Activated CD4-positive, alpha-beta memory T cell treated with anti-CD3 and anti-CD28 coated beads, Interleukin-2, amount 10 ng/mL, durations not matched to agents 7 days and 5 days (primary cell): ENCODE measurements around the gene BMERB1. TPM values are rescaled to one million over a fixed set of nuclear protein-coding genes. Genes with fewer than 3 reads are reported as not detected.
"Not testable (repeated sequence)": the region's sequence is repeated elsewhere in the genome, so short reads cannot be mapped to it uniquely, and the experiment has no call there.

Source experiments
- CTCF ChIA-PET: fragments of 350-600 bp; sonication (Branson Sonifier 250); formaldehyde crosslinking; loops from one replicate; lab custom pipeline; 2021; ENCODE audit warnings: antibody characterized with exemption, inconsistent platforms; lab: Charles Lee
- POLR2A ChIA-PET: fragments of 350-600 bp; sonication (Branson Sonifier 250); formaldehyde crosslinking; loops from one replicate; lab custom pipeline; 2021; ENCODE audit warnings: antibody characterized with exemption; lab: Charles Lee
- DNase-seq: peaks from one replicate; pipeline ENCODE4 v3.0.0-alpha.2; 2020
- H3K27ac Mint-ChIP-seq: one replicate; pipeline ENCODE4 v1.8.0; 2021; ENCODE audit warnings: mild to moderate bottlenecking, mixed read lengths
- H3K27me3 Mint-ChIP-seq: one replicate; pipeline ENCODE4 v1.8.0; 2021; ENCODE audit warnings: mixed read lengths
- H3K36me3 Mint-ChIP-seq: one replicate; pipeline ENCODE4 v1.8.0; 2021; ENCODE audit warnings: low read depth, mixed read lengths
- H3K4me1 Mint-ChIP-seq: one replicate; pipeline ENCODE4 v1.8.0; 2021; ENCODE audit warnings: mixed read lengths
- H3K4me3 Mint-ChIP-seq: one replicate; pipeline ENCODE4 v1.8.0; 2021; ENCODE audit warnings: mild to moderate bottlenecking, mixed read lengths
- H3K9me3 Mint-ChIP-seq: one replicate; pipeline ENCODE4 v1.8.0; 2021; ENCODE audit warnings: mixed read lengths
- total RNA-seq, 2 experiments: library from RNA; stranded (reverse); gene quantifications; one replicate each; pipeline ENCODE4 v1.2.3, GENCODE V29; 2021

The BMERB1 gene
- total RNA-seq, 2 experiments from 2014 or later: 4.7 to 6.4 TPM

GRCh38 chr16:15454933-15455332 is 20.5 kb downstream of the BMERB1 start:
- DNase-seq, H3K4me1 Mint-ChIP-seq, H3K9me3 Mint-ChIP-seq, CTCF ChIA-PET, H3K36me3 Mint-ChIP-seq, H3K4me3 Mint-ChIP-seq, POLR2A ChIA-PET, H3K27ac Mint-ChIP-seq: not testable (repeated sequence)
- peaks cover 13% of the 10 kb centered on the region for H3K27me3 Mint-ChIP-seq

GRCh38 chr16:15457400-15457799 is 23.0 kb downstream of the BMERB1 start:
- Mint-ChIP-seq H3K4me3 (no peak overlapping the region), H3K4me1 (no peaks in the 10 kb centered on the region), H3K27me3 (peaks cover 16% of the 10 kb centered on the region), H3K27ac (no peak overlapping the region), H3K9me3 (no peaks in the 10 kb centered on the region), H3K36me3 (no peaks in the 10 kb centered on the region)
- ChIA-PET CTCF (interaction anchor here (1.0 kb wide), 1 partner anchor 12 kb away, joined by 3 read pairs; no protein-coding TSS in a partner anchor), POLR2A (no interaction called here)
- no peak for DNase-seq

DNA sequence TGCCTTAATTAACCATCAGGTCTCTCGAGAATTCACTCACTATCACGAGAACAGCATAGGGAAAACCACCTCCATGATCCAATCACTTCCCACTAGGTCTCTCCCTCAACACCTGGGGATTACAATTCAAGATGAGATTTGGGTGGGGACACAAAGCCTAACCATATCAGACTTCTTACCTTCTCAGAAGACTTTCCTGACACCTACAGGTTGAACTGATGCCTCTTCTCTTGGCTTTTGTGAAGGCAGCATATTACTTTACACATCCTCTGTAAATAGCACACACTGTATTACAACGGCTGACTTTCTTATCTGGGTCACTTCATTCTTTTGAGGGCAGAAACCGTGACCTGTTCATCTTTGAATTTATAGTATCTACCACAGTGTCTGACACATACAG is 23.6 kb downstream of the BMERB1 start:
- H3K36me3 Mint-ChIP-seq: no peaks in the 10 kb centered on the region
- H3K9me3 Mint-ChIP-seq: no peaks in the 10 kb centered on the region
- H3K4me3 Mint-ChIP-seq: no peak overlapping the region
- POLR2A ChIA-PET: no interaction called here
- H3K4me1 Mint-ChIP-seq: no peaks in the 10 kb centered on the region
- peaks cover 16% of the 10 kb centered on the region for H3K27me3 Mint-ChIP-seq
- H3K27ac Mint-ChIP-seq: no peak overlapping the region
- DNase-seq: no peak
- CTCF ChIA-PET: interaction anchor here (0.6 kb wide), 1 partner anchor 187 kb away, joined by 3 read pairs; no protein-coding TSS in a partner anchor

DNA sequence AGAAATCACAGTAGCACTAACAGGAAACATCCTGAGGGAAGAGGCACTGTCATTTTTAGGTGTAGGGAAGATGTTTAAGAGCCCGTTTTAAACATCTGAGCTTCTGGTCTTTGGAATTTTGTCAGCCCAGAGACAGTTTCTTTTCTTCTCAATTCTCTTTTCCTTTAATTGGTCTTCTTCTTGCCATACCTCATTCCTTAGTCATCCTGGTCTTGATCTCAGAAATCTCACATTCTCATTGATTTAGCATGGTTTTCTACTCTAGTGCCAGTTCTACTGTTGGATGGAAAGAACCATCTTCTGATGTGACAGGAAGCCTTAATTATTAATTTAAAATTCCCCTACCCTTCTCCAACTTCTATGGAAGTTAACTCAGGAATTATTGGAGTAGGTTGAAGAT is 25.4 kb downstream of the BMERB1 start:
- no peak overlapping the region for H3K4me3 Mint-ChIP-seq
- CTCF ChIA-PET: no interaction called here
- no peaks in the 10 kb centered on the region for H3K36me3 Mint-ChIP-seq
- no peak for DNase-seq
- no peak overlapping the region for H3K27ac Mint-ChIP-seq
- POLR2A ChIA-PET: no interaction called here
- no peaks in the 10 kb centered on the region for H3K4me1 Mint-ChIP-seq
- no peaks in the 10 kb centered on the region for H3K9me3 Mint-ChIP-seq
- peaks cover 13% of the 10 kb centered on the region for H3K27me3 Mint-ChIP-seq

DNA sequence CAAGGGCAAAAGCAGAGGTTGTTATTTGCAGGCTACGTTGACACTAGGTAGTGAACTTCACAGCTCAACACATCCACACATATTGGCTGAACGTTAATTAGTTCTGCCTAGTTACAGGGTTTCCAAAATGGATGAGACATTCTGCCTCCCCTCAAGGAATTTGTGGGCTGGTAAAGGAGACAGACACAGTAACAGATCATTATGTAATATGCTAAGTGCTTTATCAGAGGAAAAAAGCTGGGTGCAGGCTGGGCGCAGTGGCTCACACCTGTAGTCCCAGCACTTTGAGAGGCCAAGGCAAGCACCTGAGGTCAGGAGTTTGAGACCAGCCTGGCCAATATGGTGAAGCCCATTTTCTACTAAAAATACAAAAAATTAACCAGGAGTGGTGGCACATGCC is 26.2 kb downstream of the BMERB1 start:
- Mint-ChIP-seq H3K9me3 (no peaks in the 10 kb centered on the region), H3K4me1 (no peaks in the 10 kb centered on the region), H3K27me3 (peaks cover 13% of the 10 kb centered on the region), H3K27ac (no peak overlapping the region), H3K36me3 (no peaks in the 10 kb centered on the region), H3K4me3 (no peak overlapping the region)
- DNase-seq: no peak
- ChIA-PET CTCF (no interaction called here), POLR2A (no interaction called here)

DNA sequence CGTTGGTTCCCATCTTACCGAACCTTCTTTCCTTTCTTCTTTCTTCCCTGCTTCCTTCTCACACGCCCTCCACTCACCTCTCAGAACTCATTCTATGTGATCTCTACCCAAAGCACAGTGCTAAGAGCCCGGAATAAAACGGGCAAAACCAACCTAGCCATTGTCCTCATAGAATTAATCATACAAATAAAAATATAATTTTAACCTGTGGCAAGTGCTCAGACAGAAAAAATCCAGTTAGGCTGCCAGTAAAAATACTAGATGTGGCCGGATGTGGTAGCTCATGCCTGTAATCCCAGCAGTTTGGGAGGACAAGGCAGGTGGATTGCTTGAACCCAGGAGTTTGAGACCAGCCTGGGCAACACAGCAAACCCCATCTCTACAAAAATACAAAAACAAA is 27.0 kb downstream of the BMERB1 start:
- H3K4me1 Mint-ChIP-seq: no peaks in the 10 kb centered on the region
- no peak overlapping the region for H3K4me3 Mint-ChIP-seq
- H3K27me3 Mint-ChIP-seq: peaks cover 13% of the 10 kb centered on the region
- POLR2A ChIA-PET: no interaction called here
- DNase-seq: no peak
- H3K9me3 Mint-ChIP-seq: no peaks in the 10 kb centered on the region
- H3K27ac Mint-ChIP-seq: no peak overlapping the region
- CTCF ChIA-PET: no interaction called here
- H3K36me3 Mint-ChIP-seq: no peaks in the 10 kb centered on the region

- no peak for DNase-seq
- POLR2A ChIA-PET: no interaction called here
- CTCF ChIA-PET: interaction anchor here (0.7 kb wide), 1 partner anchor 1598 kb away, joined by 4 read pairs; no protein-coding TSS in a partner anchor
- Mint-ChIP-seq H3K9me3 (peaks cover 3% of the 10 kb centered on the region), H3K4me1 (no peaks in the 10 kb centered on the region), H3K27ac (no peak overlapping the region), H3K36me3 (no peaks in the 10 kb centered on the region), H3K27me3 (peaks cover 7% of the 10 kb centered on the region), H3K4me3 (no peak overlapping the region)
Observed at GRCh38 chr16:15464401-15465186, 30.2 kb downstream of the BMERB1 start.

- Mint-ChIP-seq H3K4me1 (no peaks in the 10 kb centered on the region), H3K27ac (no peak overlapping the region), H3K9me3 (peaks cover 3% of the 10 kb centered on the region), H3K27me3 (peaks cover 4% of the 10 kb centered on the region), H3K4me3 (no peak overlapping the region), H3K36me3 (no peaks in the 10 kb centered on the region)
- POLR2A ChIA-PET: no interaction called here
- CTCF ChIA-PET: no interaction called here
- DNase-seq: no peak
Observed at GRCh38 chr16:15466131-15466530, 31.7 kb downstream of the BMERB1 start.

GRCh38 chr16:15466886-15467781 is 32.7 kb downstream of the BMERB1 start:
- Mint-ChIP-seq H3K27me3 (peaks cover 4% of the 10 kb centered on the region), H3K27ac (no peak overlapping the region), H3K9me3 (peaks cover 3% of the 10 kb centered on the region), H3K4me1 (no peaks in the 10 kb centered on the region), H3K36me3 (no peaks in the 10 kb centered on the region), H3K4me3 (no peak overlapping the region)
- ChIA-PET CTCF (interaction anchor here (1.4 kb wide), 1 partner anchor 38 kb away, joined by 3 read pairs; no protein-coding TSS in a partner anchor), POLR2A (no interaction called here)
- DNase-seq: no peak

GRCh38 chr16:15476971-15477370 is 42.6 kb downstream of the BMERB1 start:
- H3K9me3 Mint-ChIP-seq, H3K27me3 Mint-ChIP-seq, H3K4me1 Mint-ChIP-seq, DNase-seq, CTCF ChIA-PET, POLR2A ChIA-PET, H3K27ac Mint-ChIP-seq, H3K36me3 Mint-ChIP-seq, H3K4me3 Mint-ChIP-seq: not testable (repeated sequence)

- POLR2A ChIA-PET: no interaction called here
Observed at GRCh38 chr16:15477802-15478201, 43.4 kb downstream of the BMERB1 start.

DNA sequence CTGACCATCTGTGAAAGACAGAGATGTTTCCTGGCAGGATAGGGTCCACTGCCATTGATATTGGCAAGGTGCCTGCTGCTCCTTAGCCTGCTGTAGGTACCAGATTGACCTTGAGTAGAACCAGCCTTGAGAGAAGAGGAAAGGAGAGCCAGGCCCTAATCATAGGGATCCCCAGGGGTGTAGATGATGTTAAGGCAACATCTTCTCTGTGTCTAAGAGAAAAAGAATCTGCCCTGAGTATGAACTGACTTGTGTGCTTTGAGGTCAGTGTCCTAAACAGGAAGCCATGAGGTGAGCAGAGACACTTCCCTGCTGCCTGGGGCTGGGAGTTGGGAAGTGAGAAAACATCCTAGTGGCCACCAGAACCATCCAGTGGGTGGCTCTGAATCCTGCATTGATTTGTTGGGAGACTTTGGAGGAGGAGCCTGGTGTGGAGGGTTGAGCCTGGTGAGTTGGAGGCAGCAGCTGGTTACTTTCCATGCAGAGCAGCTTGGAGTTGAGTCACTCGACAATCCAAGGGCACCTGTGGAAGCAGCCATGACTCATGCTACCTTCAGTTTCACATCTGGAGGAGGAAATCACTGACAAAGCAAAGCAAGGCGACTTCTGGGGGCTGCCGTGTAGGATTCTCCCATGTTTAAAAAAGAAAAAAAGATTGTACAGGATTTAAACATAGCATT is 47.8 kb downstream of the BMERB1 start:
- Mint-ChIP-seq H3K9me3 (no peaks in the 10 kb centered on the region), H3K27ac (no peak overlapping the region), H3K27me3 (peaks cover 3% of the 10 kb centered on the region), H3K36me3 (no peaks in the 10 kb centered on the region), H3K4me3 (no peak overlapping the region), H3K4me1 (peaks cover 11% of the 10 kb centered on the region)
- peak; percentile 23 for DNase-seq
- ChIA-PET CTCF (no interaction called here), POLR2A (no interaction called here)

More at GRCh38 chr16:15477802-15478201, 43.4 kb downstream of the BMERB1 start:
- H3K27me3 Mint-ChIP-seq: peaks cover 3% of the 10 kb centered on the region
- DNase-seq: no peak
- no peak overlapping the region for H3K4me3 Mint-ChIP-seq
- H3K27ac Mint-ChIP-seq: no peak overlapping the region
- peaks cover 8% of the 10 kb centered on the region for H3K4me1 Mint-ChIP-seq
- peaks cover 5% of the 10 kb centered on the region for H3K9me3 Mint-ChIP-seq
- CTCF ChIA-PET: no interaction called here
- H3K36me3 Mint-ChIP-seq: no peaks in the 10 kb centered on the region
